SK-N-SH treated with all-trans-retinoic acid at 6 μM for 48 hours (cell line): ENCODE results near the gene CD4.

Experiments used
- BACH2 ChIP-seq: fragments of 250-450 bp; sonication (Bioruptor Pico); IDR thresholded peaks from 2 replicates; pipeline ENCODE4 v1.9.0; 2021; ENCODE audit warnings: mild to moderate bottlenecking, borderline replicate concordance
- CREB5 ChIP-seq: fragments of 250-450 bp; sonication (Bioruptor Pico); IDR thresholded peaks from 2 replicates; pipeline ENCODE4 v1.5.1; 2020; ENCODE audit warnings: low read depth, mild to moderate bottlenecking, moderate library complexity
- CSRNP3 ChIP-seq: fragments of 250-450 bp; sonication (Bioruptor Pico); IDR thresholded peaks from 2 replicates; pipeline ENCODE4 v1.5.1; 2021; ENCODE audit warnings: mild to moderate bottlenecking, moderate library complexity
- ESRRG ChIP-seq: fragments of 250-450 bp; sonication (Bioruptor Pico); IDR thresholded peaks from 2 replicates; pipeline ENCODE4 v1.6.1; 2021; ENCODE audit warnings: mild to moderate bottlenecking
- PATZ1 ChIP-seq: fragments of 250-450 bp; sonication (Bioruptor Pico); IDR thresholded peaks from 2 replicates; pipeline ENCODE4 v1.8.0; 2020; ENCODE audit warnings: mild to moderate bottlenecking, moderate library complexity, borderline replicate concordance
- PPARA ChIP-seq: fragments of 250-450 bp; sonication (Bioruptor Pico); IDR thresholded peaks from 2 replicates; pipeline ENCODE4 v1.5.0; 2020; ENCODE audit warnings: mild to moderate bottlenecking, borderline replicate concordance
- RARB ChIP-seq: fragments of 250-450 bp; sonication (Bioruptor Pico); IDR thresholded peaks from 2 replicates; pipeline ENCODE4 v1.8.0; 2021; ENCODE audit warnings: mild to moderate bottlenecking, moderate library complexity
- TCF4 ChIP-seq: fragments of 250-450 bp; sonication (Bioruptor Pico); IDR thresholded peaks from 2 replicates; pipeline ENCODE4 v1.8.0; 2021; ENCODE audit warnings: mild to moderate bottlenecking, moderate library complexity, borderline replicate concordance
- TOX ChIP-seq: fragments of 250-450 bp; sonication (Bioruptor Pico); IDR thresholded peaks from 2 replicates; pipeline ENCODE4 v1.8.0; 2021; ENCODE audit warnings: mild to moderate bottlenecking, moderate library complexity, borderline replicate concordance
- ZFP3 ChIP-seq: fragments of 250-450 bp; sonication (Bioruptor Pico); IDR thresholded peaks from 2 replicates; pipeline ENCODE4 v1.5.0; 2020; ENCODE audit warnings: mild to moderate bottlenecking, moderate library complexity
- ZFP30 ChIP-seq: fragments of 450-650 bp; formaldehyde crosslinking; IDR thresholded peaks from 2 replicates; pipeline ENCODE4 v1.5.0; 2022; ENCODE audit warnings: mild to moderate bottlenecking, moderate library complexity
- ZNF565 ChIP-seq: fragments of 450-650 bp; formaldehyde crosslinking; conservative IDR thresholded peaks from 2 replicates; pipeline ENCODE4 v1.5.0; 2020; ENCODE audit warnings: low read depth, mild to moderate bottlenecking, moderate library complexity
- ZNF8 ChIP-seq: fragments of 450-650 bp; formaldehyde crosslinking; IDR thresholded peaks from 2 replicates; pipeline ENCODE4 v1.5.0; 2020; ENCODE audit warnings: mild to moderate bottlenecking, moderate library complexity

- TF ChIP-seq ZFP30 (no peak), PPARA (CRISPR knock-in tag) (no peak), CREB5 (no peak), ZNF565 (CRISPR knock-in tag) (no peak), BACH2 (CRISPR knock-in tag) (no peak), RARB (CRISPR knock-in tag) (no peak), TCF4 (CRISPR knock-in tag) (no peak), ZNF8 (no peak), PATZ1 (no peak), CSRNP3 (CRISPR knock-in tag) (no peak), TOX (CRISPR knock-in tag) (no peak), ESRRG (CRISPR knock-in tag) (no peak), ZFP3 (CRISPR knock-in tag) (no peak)
These were observed 5.0 kb upstream of the CD4 start for GRCh38 chr12:6784296-6784695.
